Germinal center (tissue), 1 donor: Measurements from ENCODE around the gene IDE.

Experiments
- DNase-seq: peaks from one replicate; pipeline ENCODE4 v3.0.0; 2012; ENCODE audit warnings: mixed read lengths, low spot score

The IDE gene

DNA sequence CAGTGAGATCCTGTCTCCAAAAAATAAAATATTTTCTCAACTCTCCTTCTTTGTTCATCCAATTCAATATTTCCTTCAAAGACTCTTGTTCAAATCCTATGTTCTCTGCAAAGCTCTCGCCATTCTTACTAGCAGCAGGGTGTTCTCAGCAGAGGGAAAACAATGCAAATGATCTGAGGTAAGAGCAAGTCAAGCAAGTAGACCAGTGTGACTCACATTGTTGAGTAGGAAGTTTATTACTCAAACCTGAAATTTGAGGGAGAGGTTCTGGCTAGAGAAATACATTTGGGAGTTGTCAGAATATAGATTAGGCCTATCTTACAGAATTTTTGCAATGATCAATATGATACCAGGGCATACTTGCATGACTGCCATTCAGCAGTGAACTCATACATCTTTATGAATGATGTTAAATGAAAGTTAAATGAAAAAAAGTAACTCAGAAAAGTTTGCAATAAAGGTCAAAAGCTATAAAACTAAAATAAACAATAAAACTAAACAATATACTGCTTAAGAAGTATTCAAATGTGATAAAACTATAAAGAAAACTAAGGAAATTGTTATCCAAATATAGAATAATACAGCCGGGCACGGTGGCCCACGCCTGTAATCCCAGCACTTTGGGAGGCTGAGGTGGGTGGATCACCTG, 5.8 kb downstream of the IDE start:
- peak; percentile 49 for DNase-seq

DNA sequence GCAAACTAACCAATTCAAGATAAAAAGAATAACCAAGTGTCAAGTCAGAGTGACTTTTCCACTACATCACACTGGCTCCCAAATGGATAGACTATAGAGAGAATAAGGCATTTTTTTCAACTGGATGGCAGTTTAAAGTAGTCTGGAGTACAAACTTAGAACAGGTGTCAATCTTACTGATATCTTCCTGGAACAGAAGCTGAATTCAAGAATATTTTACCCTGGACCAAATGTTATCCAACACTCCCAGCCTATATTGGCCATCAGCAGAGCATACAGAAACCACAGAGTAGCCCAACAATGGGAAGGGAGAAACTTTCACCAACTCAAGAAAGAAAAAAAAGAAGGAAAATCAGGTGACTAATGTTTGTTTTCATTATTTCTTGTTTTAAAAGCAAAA, 11.5 kb downstream of the IDE start:
- no peak for DNase-seq

DNA sequence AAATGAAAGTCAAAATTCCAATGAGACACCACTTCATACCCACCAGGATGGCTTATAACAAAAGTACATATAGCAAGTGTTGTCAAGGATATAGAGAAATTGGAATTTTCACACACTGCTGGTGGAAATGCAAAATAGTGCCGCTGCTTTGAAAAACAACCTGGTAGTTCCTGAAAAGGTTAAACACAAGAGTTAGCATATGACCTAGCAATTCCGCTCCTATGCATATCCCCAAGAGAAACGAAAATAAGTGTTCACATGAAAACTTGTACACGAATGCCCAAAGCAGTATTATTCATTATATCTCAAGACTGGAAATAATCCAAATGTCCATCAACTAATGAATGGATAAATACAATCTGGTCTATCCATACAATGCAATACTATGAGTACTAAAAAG, 14.8 kb downstream of the IDE start:
- no peak for DNase-seq

DNA sequence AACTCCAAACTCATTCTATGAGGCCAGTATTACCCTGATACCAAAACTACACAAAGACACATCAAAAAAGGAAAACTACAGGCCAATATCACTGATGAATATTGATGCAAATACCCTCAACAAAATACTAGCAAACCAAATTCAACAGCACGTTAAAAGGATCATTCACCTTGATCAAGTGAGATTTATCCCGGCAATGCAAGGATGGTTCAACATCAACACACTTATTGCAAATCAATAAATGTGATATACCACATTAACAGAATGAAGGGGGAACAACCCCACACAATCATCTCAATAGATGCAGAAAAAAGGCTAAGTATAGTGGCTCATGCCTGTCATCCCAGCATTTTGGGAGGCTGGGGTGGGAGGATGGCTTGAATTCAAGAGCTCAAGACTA, 19.9 kb downstream of the IDE start:
- no peak for DNase-seq

DNA sequence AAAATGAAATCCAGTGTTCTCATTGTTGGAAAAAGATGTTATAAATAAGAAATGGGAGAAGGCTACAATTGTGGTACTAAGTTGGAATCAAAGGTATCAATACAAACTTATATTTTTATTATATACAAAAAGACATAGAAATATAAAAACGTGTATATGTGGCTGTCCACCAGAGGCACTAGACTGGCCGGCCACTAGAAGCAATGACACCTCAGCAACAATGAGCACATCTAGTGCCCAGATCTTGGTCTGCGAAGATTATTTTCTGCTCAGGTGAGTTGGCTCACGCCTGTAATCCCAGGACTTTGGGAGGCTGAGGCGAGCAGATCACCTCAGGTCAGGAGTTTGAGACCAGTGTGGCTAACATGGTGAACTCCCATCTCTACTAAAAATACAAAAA, 21.6 kb downstream of the IDE start:
- DNase-seq: no peak

- DNase-seq: no peak
Observed at GRCh38 chr10:92550924-92551323, 23.0 kb downstream of the IDE start.

- no peak for DNase-seq
Observed at GRCh38 chr10:92547676-92548075, 26.2 kb downstream of the IDE start.

DNA sequence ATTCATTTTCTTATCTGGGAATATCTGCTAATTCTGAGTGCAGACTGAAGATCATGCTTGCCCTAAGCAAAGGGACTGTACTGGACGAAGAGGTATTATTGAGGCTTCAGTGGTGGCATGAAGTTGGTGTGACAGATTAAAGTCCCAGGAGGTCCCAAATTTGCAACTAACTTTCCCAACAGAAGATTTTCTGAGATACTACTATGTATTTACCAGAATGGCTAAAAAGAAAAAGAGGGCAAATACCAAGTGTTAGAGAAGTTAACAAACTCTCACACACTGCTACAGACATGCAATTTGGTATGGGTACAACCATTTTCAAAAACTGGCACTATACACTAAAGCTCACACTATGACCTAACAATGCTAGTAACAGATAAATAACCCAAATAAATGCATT, 28.3 kb downstream of the IDE start:
- no peak for DNase-seq

DNA sequence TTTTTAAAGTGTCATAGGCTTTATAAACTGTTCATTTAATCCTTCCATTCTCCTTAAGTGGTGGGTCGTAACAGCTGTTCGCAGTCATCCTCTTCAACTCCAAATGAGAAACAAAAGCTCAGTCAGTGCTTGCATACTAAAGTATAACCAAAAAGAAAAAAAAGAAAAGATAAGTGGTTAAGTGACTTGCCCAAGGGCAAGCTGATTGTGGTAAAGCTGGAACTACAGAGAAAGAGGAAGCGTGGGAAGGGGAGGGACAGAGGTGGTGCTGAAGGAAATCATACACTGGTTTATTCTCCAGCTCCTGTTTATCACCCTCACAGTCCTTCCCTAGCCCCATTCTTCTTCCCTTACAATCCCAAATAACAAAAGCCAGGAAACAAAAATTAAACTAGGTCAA, 29.6 kb downstream of the IDE start:
- DNase-seq: no peak

DNA sequence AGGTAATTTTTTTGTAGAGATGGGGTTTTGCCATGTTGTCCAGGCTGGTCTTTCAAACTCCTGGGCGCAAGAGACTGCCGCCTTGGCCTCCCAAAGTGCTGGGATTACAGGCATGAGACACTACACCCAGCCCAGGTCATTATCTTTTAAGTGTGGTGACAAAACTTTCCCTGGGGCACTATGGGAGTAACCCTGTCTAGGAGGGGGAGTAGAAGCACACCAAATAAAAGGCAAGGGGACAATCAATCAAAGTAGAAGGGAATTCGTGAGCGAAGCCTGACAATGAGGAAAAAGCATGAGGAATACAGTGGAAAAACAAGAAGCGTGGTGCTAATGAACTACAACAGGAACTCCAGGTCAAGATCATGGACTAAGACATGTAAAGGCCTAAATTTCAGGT, 31.4 kb downstream of the IDE start:
- DNase-seq: no peak

- DNase-seq: no peak
Observed at GRCh38 chr10:92541583-92541982, 32.3 kb downstream of the IDE start.

- no peak for DNase-seq
Observed at GRCh38 chr10:92538231-92538958, 35.5 kb downstream of the IDE start.

DNA sequence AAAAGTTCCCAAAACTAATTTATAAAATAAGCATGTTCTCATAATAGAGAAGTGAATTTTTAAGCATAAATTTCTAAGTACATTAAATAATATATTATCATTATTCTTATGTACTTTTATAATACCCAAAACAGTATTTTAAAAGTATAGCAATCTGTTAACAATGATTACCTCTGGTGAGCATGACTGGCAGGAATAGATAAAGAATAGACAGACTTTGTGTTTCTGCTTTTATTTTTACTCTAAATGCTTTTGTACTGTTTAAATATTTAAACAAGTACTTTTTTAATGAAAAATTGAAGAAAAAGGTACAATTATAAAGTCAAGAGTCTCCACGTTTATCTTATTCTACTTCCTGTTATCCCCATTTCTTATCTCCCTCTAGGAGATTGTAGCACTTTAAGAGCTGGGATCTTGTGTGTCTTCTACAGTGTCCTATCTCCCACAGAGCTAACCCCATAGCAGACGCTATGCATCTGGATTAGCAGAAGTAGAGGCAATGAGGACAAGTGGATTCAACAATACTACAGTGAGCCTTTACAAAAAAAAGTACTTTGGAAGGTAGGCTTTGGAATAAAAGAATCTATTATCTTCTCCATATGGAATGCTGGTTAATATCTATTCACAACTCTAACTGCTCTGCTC, 42.9 kb downstream of the IDE start:
- no peak for DNase-seq

DNA sequence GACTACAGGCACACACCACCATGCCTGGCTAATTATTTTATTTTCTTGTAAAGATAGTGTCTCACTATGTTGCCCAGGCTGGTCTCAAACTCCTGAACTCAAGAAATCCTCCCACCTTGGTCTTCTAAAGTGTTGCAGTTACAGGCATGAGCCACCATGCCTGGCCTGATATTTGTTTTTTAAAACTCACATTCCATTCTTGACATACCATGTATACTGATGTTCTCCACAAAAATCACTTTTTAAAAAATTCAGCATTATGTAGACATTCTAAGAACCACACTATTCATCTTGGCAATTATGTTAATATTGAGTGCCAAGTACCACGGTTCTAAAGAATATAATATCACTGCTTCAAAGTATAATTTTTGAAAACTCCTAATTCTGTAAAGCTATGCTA, 43.5 kb downstream of the IDE start:
- no peak for DNase-seq

DNA sequence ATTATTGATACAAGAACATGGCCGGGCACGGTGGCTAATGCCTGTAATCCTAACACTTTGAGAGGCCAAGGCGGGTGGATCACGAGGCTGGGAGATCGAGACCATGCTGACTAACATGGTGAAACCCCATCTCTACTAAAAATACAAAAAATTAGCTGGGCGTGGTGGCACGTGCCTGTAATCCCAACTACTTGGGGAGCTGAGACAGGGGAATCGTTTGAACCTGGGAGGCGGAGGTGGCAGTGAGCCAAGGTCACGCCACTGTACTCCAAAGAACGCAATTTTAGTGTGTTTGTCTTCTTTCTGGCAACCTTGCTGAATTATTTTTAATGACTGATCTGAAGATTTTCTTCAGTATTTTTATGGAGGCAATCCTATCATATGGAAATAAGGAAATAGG, 46.2 kb downstream of the IDE start:
- DNase-seq: no peak

DNA sequence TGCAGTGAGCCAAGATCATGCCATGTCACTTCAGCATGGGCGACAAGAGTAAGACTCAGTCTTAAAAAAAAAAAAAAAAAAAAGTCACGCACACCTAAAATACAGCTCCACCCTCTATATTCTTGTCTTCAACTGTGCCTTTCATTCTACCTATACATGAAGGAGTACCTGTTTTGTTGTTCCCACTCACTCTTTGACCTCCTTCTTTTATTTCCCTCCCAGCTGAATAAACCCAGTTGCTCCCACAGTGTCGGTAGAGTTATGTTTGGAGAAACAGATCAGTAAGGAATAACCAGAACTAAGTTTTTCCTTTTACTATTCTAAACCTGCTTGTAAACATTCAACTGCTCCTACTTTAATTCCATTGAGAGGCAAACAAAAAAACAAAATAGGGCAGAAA, 50.3 kb downstream of the IDE start:
- no peak for DNase-seq

- peak; percentile 60 for DNase-seq
Observed at GRCh38 chr10:92517034-92517655, 56.7 kb downstream of the IDE start.

- DNase-seq: no peak
Observed at GRCh38 chr10:92508866-92509265, 65.0 kb downstream of the IDE start.

DNA sequence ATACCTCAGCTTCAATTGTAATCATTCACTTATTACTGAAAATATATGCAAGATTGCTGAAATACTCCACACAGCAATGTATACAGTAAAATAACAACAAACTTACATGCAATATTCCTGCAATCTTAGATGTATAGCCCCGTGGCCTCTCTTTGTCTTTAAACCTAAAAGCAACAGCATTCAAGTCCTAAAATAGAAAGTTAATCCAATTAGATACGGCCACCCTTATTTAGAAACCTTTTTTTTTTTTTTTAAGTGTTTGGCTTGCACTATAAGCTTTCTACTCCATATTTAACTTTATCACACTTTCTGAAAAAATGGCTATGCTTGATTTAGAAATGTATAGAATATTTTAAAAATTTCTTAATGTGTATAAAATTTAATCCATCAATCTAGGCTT, 67.6 kb downstream of the IDE start:
- DNase-seq: no peak

DNA sequence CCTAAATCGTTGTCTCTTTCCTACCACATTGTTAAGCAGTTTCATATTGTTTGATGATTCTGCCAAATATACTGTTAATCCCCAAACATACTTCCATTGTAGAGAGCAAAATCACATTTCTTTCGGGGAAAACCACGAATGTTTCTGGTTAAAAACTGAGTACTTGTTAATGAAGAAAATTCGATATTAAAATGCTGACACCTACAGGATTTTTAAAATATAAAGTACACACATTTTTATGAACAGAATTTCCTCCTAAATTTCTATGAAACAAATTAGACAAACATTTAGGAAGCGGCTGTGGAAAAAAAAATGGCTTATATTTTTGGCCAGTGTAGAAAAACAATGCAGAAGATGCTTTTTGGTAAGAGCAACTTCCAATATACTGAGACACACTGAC, 68.8 kb downstream of the IDE start:
- no peak for DNase-seq

- no peak for DNase-seq
Observed at GRCh38 chr10:92502296-92502808, 71.5 kb downstream of the IDE start.

- no peak for DNase-seq
Observed at GRCh38 chr10:92493362-92493761, 80.5 kb downstream of the IDE start.

- no peak for DNase-seq
Observed at GRCh38 chr10:92492748-92493240, 81.1 kb downstream of the IDE start.
